GM21576 (cell line): ENCODE results near the gene ALLC.

Experiments
- ATAC-seq: cut with Tn5 transposase; IDR thresholded peaks from one replicate; pipeline ENCODE4 v1.9.1; 2021; ENCODE audit warnings: mild to moderate bottlenecking, moderate library complexity; ENCODE audit not compliant: unreplicated experiment

ALLC gene

GRCh38 chr2:3674066-3674845 is 16.3 kb downstream of the ALLC start:
- ATAC-seq, result no peak

GRCh38 chr2:3675687-3676086 is 17.7 kb downstream of the ALLC start:
- no peak for ATAC-seq

- ATAC-seq, result no peak
Measured at GRCh38 chr2:3677436-3677835, 19.4 kb downstream of the ALLC start.

GRCh38 chr2:3678212-3678611 is 20.2 kb downstream of the ALLC start:
- ATAC-seq, result no peak

GRCh38 chr2:3679180-3679579 is 21.2 kb downstream of the ALLC start:
- ATAC-seq, result no peak

- no peak for ATAC-seq
Measured at GRCh38 chr2:3679616-3680393, 21.8 kb downstream of the ALLC start.

- ATAC-seq, result no peak
Measured at GRCh38 chr2:3680548-3681345, 22.7 kb downstream of the ALLC start.

GRCh38 chr2:3681625-3682024 is 23.6 kb downstream of the ALLC start:
- no peak for ATAC-seq

GRCh38 chr2:3682811-3683210 is 24.8 kb downstream of the ALLC start:
- no peak for ATAC-seq

GRCh38 chr2:3683748-3684454 is 25.9 kb downstream of the ALLC start:
- ATAC-seq, result no peak

GRCh38 chr2:3689998-3690748 is 32.2 kb downstream of the ALLC start:
- no peak for ATAC-seq

- no peak for ATAC-seq
Measured at GRCh38 chr2:3692375-3692774, 34.4 kb downstream of the ALLC start.

- ATAC-seq, result no peak
Measured at GRCh38 chr2:3696545-3696944, 38.5 kb downstream of the ALLC start.

GRCh38 chr2:3701071-3701470 is 43.1 kb downstream of the ALLC start:
- no peak for ATAC-seq

- no peak for ATAC-seq
Measured at GRCh38 chr2:3703236-3703756, 45.3 kb downstream of the ALLC start, which contains the start of gene DCDC2C. Gene DCDC2C, plus strand, starts transcription at chr2:3703575. Its CDS starts 177 bp downstream, at chr2:3703752.

GRCh38 chr2:3703757-3704355 is 45.9 kb downstream of the ALLC start:
- no peak for ATAC-seq

GRCh38 chr2:3704692-3705091 is 46.7 kb downstream of the ALLC start:
- ATAC-seq, result no peak

GRCh38 chr2:3705782-3706181 is 47.8 kb downstream of the ALLC start:
- no peak for ATAC-seq

- ATAC-seq, result no peak
Measured at GRCh38 chr2:3706892-3707291, 48.9 kb downstream of the ALLC start.
